Activated CD8-positive, alpha-beta memory T cell treated with anti-CD3 and anti-CD28 coated beads, Interleukin-2, amount 50 U/mL, for 24 hours (primary cell): ENCODE measurements around the gene WDR43.

Experiments used
- DNase-seq: peaks from one replicate; pipeline ENCODE4 v3.0.0-alpha.2; 2020; ENCODE audit errors: extremely low read depth

Gene WDR43

GRCh38 chr2:28909655-28910353 is 15.3 kb downstream of the WDR43 start:
- DNase-seq = no peak

- DNase-seq = no peak
These were observed 21.5 kb downstream of the WDR43 start for GRCh38 chr2:28915939-28916338.

GRCh38 chr2:28926847-28927246 is 32.4 kb downstream of the WDR43 start:
- no peak for DNase-seq

- DNase-seq = no peak
These were observed 33.0 kb downstream of the WDR43 start for GRCh38 chr2:28927469-28927868.

GRCh38 chr2:28927878-28928277 is 33.4 kb downstream of the WDR43 start:
- DNase-seq = no peak

GRCh38 chr2:28929581-28929980 is 35.1 kb downstream of the WDR43 start:
- DNase-seq = no peak

- DNase-seq = no peak
These were observed 35.7 kb downstream of the WDR43 start for GRCh38 chr2:28930205-28930604.

GRCh38 chr2:28934769-28935168 is 40.3 kb downstream of the WDR43 start:
- no peak for DNase-seq

GRCh38 chr2:28941008-28941407 is 46.5 kb downstream of the WDR43 start:
- DNase-seq = no peak

GRCh38 chr2:28944535-28945248 is 50.2 kb downstream of the WDR43 start:
- no peak for DNase-seq

GRCh38 chr2:28948160-28948559 is 53.7 kb downstream of the WDR43 start:
- DNase-seq = no peak

- no peak for DNase-seq
These were observed 54.7 kb downstream of the WDR43 start for GRCh38 chr2:28949190-28949589.

- DNase-seq = no peak
These were observed 55.3 kb downstream of the WDR43 start for GRCh38 chr2:28949617-28950305.

GRCh38 chr2:28950941-28951630 is 56.6 kb downstream of the WDR43 start:
- no peak for DNase-seq

- no peak for DNase-seq
These were observed 57.7 kb downstream of the WDR43 start for GRCh38 chr2:28951910-28952835.

- no peak for DNase-seq
These were observed 58.4 kb downstream of the WDR43 start for GRCh38 chr2:28952836-28953211.

- DNase-seq = no peak
These were observed 61.0 kb downstream of the WDR43 start for GRCh38 chr2:28955467-28955866.

GRCh38 chr2:28956415-28956826 is 62.0 kb downstream of the WDR43 start:
- DNase-seq = peak; percentile 2

- DNase-seq = no peak
These were observed 62.4 kb downstream of the WDR43 start for GRCh38 chr2:28956890-28957289.

- DNase-seq = no peak
These were observed 64.2 kb downstream of the WDR43 start for GRCh38 chr2:28958689-28959088.

GRCh38 chr2:28960401-28960800 is 65.9 kb downstream of the WDR43 start:
- no peak for DNase-seq
